ENCODE data around the gene ELFN2. TPM values are rescaled to one million over a fixed set of nuclear protein-coding genes. Genes with fewer than 3 reads are reported as not detected.
A peak's percentile ranks its signal among the peaks of the same experiment; 100 is the strongest.

ELFN2 gene
- total RNA-seq, 3 donors from 2014 or later = not detected

DNA sequence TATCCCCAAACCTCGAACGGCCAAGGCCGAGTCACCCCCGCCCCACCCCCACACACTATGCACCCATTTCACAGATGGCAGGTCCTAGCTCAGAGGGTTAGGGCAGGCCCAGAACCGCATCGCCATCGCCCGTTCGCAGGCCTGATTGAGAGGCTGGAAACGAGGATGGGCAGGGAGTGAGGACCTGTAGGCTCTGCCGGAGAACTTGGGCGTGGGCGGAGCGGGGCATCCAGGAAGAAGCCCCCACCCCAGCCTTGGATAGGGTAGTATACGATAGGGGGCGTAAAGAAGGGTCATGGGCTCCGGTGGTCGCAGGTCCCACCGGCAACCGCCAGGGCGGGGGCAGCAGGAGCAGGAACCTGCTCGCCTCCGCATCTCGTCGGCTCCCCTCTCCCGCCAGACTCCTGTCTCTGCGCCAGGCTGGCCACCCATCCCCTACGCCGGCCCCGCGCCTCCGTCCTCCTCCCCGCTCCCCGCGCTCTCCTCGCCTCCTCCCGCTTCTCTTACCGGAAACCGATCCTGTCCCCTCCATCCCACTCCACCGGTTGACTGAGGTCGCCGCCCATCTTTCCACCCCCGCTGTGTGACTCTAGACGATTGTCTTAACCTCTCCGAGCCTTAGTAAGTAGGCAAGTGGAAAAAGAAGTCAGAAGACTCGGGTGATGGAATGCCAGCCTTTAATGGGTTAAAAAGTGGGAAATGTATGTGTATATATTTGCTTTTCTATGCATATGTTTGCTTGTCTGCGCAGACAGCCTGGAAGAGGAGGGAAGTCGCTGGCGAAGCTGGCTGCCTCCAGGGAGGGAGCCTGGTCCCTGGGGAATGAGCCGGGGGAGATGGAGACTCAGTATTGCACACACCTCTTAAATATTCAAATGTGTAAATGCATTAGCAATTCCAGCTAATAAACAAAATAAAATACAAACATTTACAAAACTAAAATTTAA lies 92.1 kb downstream of the ELFN2 start:
- intact Hi-C loops (cut with DNase I; ENCODE audit: low total_unique reads) = no loop called here

DNA sequence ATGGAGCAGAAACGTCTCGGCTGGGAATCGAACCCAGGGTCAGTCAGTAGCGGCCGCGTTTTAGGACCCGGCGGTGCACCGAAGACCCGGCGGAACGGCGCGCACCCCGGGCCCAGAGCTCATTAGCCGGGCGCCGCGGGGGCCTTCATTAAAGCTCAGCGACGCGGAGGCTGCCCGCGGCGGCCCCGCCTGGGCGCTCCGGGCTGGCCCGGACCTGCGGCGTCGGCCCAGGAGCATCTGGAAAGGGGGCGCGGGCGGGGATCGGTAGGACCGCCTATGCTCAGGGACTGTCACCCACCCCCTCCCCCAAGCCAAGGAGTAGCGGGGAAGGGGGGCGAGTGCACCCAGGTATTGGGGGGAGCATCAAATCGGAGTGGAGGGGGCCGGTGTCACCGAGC lies 92.8 kb downstream of the ELFN2 start:
- no peak for DNase-seq (ENCODE audit: low spot score in 2 of 2)
- Histone ChIP-seq H3K4me1 (no peaks in the 10 kb centered on the region), H3K27me3 (peaks cover 10 to 62% of the 10 kb centered on the region in 2 donors), H3K4me3 (peak overlapping the region in 1 of 3 donors; percentile 15), H3K36me3 (no peaks in the 10 kb centered on the region), H3K9me3 (no peaks in the 10 kb centered on the region), H3K27ac (no peak overlapping the region)
- TF ChIP-seq POLR2A (IDR thresholded peaks at IDR 0.05) (no peak), POLR2AphosphoS5 (IDR thresholded peaks at IDR 0.05) (no peak)
- TF ChIP-seq, protein P1, sequence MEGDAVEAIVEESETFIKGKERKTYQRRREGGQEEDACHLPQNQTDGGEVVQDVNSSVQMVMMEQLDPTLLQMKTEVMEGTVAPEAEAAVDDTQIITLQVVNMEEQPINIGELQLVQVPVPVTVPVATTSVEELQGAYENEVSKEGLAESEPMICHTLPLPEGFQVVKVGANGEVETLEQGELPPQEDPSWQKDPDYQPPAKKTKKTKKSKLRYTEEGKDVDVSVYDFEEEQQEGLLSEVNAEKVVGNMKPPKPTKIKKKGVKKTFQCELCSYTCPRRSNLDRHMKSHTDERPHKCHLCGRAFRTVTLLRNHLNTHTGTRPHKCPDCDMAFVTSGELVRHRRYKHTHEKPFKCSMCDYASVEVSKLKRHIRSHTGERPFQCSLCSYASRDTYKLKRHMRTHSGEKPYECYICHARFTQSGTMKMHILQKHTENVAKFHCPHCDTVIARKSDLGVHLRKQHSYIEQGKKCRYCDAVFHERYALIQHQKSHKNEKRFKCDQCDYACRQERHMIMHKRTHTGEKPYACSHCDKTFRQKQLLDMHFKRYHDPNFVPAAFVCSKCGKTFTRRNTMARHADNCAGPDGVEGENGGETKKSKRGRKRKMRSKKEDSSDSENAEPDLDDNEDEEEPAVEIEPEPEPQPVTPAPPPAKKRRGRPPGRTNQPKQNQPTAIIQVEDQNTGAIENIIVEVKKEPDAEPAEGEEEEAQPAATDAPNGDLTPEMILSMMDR (IDR thresholded peaks at IDR 0.05) = no peak
- intact Hi-C loops (cut with DNase I; ENCODE audit: low total_unique reads) = no loop called here

More for the DNA sequence above, 92.1 kb downstream of the ELFN2 start:
- Histone ChIP-seq H3K27ac (no peak overlapping the region), H3K9me3 (no peaks in the 10 kb centered on the region), H3K27me3 (peaks cover 10 to 56% of the 10 kb centered on the region in 2 donors), H3K4me3 (no peak overlapping the region), H3K36me3 (no peaks in the 10 kb centered on the region), H3K4me1 (no peaks in the 10 kb centered on the region)
- no peak for DNase-seq (ENCODE audit: low spot score in 2 of 2)
- TF ChIP-seq, protein P1 (IDR thresholded peaks at IDR 0.05) = no peak
- TF ChIP-seq POLR2AphosphoS5 (IDR thresholded peaks at IDR 0.05) (no peak), POLR2A (IDR thresholded peaks at IDR 0.05) (no peak)

DNA sequence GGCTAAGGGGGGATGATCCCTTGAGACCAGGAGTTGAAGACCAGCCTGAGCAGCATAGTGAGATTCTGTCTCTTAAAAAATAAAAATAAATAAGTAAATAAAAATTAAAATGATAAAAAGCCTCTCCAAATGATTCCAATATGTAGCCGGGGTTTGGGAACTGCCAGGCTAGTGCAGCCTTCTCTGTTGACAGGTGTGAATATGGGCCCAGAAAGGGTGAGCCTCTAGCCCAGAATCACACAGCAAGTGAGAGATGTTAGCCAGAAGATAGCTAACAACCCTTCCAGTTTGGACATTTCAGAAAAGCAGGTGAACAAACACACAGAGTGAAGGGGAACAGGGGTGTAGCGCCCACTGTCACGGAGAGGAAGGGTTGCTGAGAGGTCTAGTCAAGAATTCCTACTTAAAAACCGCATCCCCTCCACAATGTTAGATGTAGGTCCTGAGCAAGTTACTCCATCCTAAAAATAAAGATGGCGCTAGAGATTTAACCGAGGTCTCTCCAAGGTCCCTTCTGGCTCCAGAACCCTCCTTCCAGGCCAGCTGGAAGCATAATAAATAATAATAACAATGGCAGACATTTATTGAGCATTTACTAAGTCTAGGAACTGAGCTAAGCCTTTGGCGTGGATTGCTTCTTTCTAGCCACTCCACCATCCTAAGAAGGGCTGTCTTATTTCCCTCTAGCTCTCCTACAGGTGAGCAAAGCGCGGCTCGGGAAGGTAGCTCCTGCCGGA lies 93.4 kb downstream of the ELFN2 start:
- H3K4me3 ChIP-seq = peak overlapping the region in 1 of 3 donors; percentile 15
- peaks cover 10 to 62% of the 10 kb centered on the region in 2 donors for H3K27me3 ChIP-seq
- intact Hi-C loops (cut with DNase I; ENCODE audit: low total_unique reads) = no loop called here

DNA sequence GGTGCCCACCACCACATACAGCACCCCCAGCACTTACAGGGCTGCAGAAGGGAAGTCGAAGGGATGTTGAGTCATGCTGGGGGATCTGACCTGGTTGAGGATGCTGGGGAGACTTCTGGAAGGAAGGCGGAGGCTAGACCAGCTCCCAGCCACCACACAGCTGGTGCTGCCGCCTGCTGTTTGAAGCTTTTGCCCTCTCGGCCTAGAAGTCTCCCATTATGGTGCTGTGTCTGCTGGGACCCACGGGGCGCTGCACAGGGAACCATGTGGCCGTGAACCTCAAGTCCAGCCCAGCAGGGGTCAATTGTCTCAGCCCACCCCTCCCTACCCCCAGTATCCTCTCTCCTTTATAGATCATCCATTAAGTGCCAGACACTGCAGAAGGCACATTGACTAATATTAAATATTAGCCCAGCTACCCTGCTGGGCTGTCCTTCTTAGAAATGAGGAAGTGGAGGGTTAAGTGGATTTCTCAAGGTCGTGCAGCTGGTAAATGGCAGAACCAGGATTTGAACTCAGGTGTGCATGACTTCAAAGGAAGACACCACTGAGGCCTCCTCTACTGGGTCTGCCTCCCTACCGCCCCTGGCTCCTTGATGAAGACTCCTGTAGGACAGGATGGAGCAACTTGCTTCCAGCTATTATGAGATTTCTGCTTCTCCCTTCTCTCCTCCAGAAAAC lies 95.3 kb downstream of the ELFN2 start:
- intact Hi-C loops (cut with DNase I; ENCODE audit: low total_unique reads) = no loop called here
- no peak overlapping the region for H3K4me3 ChIP-seq
- no peak for DNase-seq (ENCODE audit: low spot score in 2 of 2)
- TF ChIP-seq, protein P1 (IDR thresholded peaks at IDR 0.05) = no peak
- TF ChIP-seq POLR2AphosphoS5 (IDR thresholded peaks at IDR 0.05) (no peak), POLR2A (IDR thresholded peaks at IDR 0.05) (no peak)
- no peaks in the 10 kb centered on the region for H3K36me3 ChIP-seq
- peaks cover 10 to 68% of the 10 kb centered on the region in 2 donors for H3K27me3 ChIP-seq
- H3K27ac ChIP-seq = no peak overlapping the region
- H3K9me3 ChIP-seq = no peaks in the 10 kb centered on the region
- no peaks in the 10 kb centered on the region for H3K4me1 ChIP-seq

More for the DNA sequence above, 93.4 kb downstream of the ELFN2 start:
- Histone ChIP-seq H3K27ac (no peak overlapping the region), H3K4me1 (no peaks in the 10 kb centered on the region), H3K36me3 (no peaks in the 10 kb centered on the region), H3K9me3 (no peaks in the 10 kb centered on the region)
- DNase-seq (ENCODE audit: low spot score in 2 of 2) = no peak
- TF ChIP-seq POLR2AphosphoS5 (IDR thresholded peaks at IDR 0.05) = no peak
- no peak for TF ChIP-seq POLR2A (IDR thresholded peaks at IDR 0.05)
- TF ChIP-seq, protein P1 (IDR thresholded peaks at IDR 0.05) = no peak

All from breast epithelium (tissue), 4 donors.